ENCODE data around the gene RAVER2.

Gene RAVER2

DNA sequence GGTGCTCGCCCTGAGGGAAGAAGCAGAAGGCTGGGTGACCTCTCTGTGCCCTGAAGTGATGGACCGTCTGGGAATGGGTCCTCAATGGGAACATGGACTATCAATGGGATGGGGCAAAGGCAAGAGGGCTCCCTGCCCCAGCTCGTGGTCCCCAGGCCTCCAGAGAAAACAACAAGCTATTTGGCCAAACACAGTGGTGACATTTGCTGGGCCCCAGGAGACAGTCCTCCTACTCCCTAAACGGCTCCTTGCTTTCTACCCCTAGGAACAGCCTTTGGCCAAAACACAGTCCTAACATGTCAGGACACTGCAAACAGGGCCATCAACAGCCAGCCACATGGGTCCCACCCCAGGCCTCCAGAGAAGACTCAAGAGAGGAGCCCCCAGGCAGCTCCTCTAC lies 102.8 kb downstream of the RAVER2 start:
- no peak for DNase-seq

DNA sequence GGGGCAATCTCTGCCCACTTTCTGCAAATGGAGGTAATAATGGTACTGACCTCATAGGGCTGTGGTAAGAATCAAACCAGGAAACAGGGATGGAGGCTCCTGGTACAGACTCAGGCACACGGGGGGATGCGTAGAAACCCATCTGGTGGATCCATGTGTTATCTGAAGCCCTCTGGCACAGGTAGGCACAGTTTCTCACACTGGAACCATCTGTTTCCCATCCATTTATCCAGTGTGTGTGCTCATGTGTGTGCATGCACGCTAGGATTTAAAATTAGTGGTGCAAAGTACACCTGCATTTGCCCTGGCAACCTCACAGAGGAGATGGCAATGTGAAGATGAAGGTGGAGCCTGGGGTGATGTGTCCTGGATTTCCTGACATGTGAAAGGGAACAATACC lies 103.3 kb downstream of the RAVER2 start:
- no peak for DNase-seq

DNA sequence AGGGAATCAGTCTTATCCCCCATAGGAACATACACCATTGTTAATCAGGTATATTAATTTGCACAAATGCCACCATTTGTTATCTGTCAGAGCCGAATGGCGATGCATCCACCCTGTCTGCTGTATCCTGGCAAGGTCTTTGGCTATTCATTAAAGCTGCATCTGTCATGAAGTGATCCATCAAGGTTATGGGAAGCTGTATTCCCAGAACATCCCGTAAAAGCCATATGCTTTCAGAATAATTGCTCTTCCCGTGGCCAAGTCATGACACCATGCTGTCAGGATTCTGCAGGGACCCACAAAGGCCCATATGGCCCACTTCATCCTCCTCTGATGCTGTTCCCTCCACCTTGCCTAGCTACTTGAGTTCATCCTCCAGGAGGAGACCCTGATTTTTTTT lies 103.9 kb downstream of the RAVER2 start:
- no peak for DNase-seq

DNA sequence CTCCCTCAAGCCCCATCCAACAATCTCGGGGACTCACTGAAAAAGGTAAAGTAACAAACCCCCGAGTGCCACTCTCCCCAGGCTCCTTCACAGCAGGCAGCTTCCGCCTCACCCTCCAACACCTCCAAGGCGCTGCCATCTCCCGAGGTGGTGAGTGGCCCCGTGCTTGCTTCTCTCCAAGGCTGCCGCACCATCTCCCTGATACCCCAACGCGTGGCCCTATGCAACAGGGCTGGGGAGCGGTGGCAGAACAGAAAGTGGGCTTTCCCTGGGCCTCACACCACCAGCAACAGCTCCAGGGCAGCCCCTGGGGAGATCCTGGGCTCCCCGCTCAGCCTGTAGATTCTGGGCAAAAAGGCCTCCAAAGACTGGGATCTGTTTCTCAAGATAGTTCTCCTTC lies 105.1 kb downstream of the RAVER2 start:
- DNase-seq, result no peak

DNA sequence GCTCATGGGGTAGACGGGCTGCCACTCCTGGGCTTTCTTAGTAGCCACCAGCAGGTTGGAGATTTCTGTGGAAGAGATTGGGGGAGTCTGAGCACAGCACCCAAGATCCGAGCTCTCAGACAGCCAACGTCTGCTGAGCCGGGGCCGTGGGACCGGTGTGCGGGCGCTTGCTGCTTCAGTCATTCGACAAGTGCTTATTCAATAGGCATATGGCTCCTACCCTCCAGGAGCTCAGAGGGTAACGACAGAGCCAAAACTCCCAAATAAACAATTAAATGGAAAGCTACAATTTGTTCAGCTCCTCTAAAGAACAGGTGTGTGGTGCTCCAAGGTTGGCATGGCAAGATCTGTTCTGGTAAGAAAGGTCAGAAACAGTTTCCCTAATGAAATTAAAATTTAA lies 106.0 kb downstream of the RAVER2 start:
- no peak for DNase-seq

DNA sequence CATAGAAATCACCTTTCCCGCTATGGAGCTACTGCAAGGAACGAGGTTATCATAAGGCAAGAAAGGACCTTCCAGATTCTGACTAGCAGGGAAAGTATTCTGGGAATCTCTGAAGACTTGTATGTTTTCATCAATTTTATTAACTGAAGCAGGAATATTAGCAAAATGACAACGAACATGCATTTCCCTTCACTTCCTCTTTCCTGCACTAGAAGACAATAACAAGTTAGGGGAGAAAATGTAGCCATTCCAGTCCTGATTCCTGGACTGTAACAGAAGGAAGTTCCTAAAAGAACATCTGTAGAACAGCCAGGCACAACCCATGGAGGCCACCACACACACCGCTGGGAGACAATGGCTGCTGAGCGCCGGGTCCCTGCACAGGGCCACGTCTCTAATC lies 106.8 kb downstream of the RAVER2 start:
- DNase-seq, result no peak

DNA sequence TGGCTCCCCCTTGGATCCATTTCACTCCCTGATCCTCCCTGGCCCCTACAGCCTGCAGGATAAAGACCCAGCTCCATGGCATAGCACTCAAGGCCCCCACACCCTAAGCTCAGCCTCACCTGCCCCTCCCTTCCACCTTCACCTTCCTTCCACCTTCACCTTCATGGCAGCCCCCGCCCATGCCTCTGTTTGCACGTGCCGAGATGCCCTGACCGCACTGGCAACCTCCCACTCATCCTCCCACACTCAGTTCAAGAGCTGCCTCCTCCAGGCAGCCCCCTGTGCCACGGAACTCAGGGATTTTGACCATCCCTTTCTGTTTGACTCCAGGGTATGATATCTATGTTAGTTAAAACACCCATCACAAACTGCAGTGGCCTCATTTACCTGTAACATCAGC lies 109.8 kb downstream of the RAVER2 start:
- no peak for DNase-seq

DNA sequence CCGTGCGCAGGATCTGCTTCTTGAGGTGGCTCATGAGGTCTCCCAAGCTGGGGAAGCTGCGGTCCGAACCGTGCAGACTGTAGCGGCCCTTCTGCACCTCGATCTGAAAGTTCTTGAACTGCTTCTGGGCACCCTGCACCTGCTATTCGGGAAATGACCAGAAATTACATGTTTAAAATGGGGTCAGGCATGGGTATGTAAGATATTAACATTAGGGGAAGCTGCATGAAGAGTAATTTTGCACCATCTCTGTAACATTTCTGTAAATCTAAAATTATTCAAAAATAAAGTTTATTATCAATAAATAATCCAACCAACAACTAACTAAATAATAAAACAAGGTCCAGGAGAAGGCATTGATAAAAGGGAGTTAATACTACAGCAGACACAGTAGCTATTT lies 110.7 kb downstream of the RAVER2 start:
- no peak for DNase-seq

DNA sequence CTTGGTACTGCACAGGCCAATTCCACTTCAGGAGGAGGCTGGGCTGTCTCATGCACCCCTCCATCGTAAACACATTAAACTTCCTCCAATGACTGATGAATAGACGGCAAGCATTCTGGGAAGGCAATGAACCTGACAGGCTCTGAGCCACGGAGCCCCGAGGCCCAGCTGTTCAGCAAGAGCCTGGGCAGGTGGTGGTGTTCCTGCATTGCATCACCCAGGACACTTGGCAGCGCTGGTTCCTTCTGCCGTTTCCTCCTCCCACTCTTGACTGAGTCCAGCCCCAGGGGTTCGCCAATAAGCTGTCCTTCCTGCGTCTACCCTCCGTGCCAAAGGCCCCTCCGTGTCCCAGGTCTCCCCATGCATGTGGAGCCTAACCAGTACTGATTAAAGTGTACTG lies 111.7 kb downstream of the RAVER2 start:
- peak; percentile 31 for DNase-seq

DNA sequence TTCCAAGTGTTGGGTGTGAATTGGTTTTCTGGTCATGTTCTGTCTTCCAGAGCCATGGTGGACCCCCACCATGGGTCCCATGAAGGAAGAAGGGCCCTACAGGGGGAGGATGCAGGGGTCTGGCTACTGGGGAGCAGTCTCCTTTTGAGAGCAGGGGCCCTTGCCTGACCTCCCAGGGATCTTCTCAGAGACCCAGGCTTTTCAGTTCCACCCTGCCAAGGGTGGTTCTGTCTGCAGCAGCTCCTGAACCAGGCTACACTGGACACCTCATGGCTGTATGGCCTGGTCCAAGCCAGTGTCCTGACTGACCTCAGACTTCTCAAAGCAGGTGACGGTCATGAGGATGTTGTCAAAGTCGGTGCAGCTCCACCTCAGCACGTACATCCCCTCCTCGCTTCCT lies 112.5 kb downstream of the RAVER2 start:
- no peak for DNase-seq

DNA sequence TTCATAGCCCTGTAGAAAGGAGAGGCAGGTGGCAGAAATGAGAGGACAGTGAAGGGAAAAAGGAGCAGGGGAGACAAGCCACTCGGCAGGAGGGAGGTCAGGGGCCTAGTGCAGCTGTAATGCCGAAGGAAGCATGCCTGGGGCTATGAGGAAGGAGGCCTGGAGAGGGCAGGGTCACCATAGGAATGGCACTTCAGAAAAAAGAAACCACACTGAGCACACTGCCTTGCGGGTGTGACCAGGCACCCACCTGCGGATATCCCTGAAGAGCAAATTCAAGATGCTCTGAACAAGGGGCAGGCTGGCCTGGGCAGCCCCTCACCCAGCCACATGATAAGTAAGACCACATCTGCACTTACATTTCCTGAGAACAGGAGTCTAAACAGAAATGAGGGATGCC lies 116.7 kb downstream of the RAVER2 start:
- no peak for DNase-seq

DNA sequence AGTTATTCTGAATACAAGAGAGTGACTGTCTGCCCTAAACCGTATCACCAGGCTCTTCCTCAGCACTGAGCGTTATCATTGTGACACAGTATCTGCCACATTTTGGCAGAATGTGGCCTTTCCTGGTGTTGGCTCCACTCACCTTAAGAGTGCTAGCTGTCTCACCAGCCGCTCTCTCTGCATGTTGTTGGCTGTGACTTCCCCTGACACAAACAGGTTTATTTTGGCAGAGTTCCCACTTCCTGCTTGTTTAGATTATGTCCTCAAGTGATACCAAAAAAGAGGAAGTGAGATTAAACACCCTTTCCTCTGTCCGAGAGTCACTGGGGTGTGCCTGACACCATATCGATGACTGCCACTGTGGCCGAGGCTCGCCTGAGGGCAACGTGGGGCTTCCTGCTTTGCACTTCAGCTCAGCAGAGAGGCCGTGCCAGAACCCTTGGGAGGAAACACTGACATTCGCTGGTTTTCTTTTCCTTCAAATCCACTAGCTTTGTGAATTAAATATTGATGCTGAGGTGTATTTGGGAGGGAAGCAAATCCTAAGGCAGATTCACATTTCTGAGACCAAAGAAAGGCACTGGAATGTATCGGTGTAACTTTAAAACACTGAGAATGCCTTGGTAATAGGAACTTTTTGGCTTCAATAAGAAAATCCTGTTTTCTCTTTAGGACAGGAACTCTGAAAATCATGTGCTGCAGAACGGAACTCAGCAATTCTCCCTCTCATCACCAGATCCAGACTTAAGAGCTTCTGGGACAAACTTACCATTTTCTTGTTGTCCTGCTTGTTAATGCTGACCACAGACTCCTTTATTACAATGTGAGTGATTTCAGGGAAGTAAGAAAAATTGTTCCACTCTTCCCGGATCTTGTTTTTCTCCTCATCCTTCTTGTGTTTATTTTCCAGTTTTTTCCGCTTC lies 119.4 kb downstream of the RAVER2 start:
- DNase-seq, result peak; percentile 55

DNA sequence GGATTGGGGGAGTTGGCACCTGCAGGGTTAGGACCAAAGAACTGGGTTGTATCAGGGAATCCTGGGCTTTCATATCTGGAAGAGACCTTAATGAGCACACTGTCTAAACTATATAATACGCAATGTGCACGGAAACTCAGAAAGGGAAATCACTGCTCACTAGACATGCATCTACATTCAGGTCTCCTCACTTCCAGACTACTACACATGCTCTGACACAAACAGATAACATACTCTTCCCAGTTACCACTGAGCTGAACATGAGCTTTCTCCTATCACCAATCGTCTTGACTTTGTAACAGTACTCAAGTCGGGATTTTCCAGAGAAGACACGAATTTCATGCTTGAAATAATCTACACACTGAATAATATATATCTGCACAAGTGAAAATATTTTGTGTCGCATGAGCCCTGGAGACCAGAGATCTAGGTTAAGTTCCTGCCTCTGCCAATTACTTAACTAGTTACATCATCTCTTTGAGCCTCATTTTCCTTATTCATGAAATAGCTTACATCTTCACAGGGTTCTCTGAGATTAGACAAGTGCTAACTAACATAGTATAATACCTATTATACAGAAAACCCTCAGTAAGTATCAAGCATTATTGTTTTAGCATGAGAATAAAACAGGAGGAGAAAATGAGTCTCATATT lies 120.4 kb downstream of the RAVER2 start:
- DNase-seq, result no peak

DNA sequence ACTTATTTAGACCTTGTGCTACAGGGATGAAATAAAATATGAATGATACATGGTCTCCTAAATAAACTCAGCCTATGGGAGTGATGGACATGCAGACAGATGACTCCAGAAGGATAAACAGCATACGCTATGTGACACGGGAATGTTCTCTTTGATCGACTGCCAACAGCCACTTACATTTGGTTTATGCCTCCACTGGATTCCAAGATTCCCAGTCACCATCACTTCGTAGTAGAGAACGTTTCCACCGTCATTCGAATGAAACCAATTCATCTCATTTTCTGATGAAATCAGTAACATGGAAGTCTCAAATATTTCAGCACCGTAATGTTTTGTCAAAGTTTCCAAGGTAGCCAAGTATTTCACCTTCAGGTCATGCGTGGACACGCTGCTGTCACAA lies 121.8 kb downstream of the RAVER2 start:
- no peak for DNase-seq

DNA sequence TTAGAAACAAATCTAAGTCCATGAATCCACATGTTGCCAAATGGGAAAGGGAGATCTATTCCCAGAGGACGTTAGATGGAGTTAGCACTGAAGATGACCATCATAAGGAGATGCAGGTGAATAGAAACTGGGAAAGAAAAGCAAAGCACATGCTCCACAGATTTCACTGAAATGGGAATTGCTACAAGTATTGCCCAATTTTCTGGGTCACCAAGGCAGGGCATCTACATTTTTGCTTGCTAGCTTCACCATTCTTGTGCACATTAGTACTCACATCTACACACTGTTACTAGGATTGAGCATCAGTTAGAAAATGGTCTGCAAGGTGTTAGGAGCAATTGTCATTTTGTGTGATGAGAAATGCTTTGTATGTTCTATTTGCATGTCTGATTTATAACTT lies 122.4 kb downstream of the RAVER2 start:
- no peak for DNase-seq

DNA sequence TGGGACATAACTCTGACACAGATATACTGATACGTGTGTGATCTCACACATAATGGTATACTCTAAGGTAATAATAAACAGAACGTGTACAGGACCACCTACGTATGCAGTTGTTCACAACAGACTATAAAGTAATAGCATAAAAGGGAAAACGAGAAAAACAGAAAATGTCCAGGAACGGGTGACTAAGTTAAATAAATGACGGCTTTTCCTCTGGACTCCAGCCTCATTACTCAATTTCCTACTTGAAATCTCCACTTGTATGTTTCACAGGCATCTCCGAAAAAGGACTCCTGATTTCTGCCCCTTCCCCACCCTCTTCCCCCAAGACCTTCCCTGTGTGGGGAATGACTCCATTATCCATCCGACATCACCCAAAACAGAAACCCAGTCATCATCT lies 126.4 kb downstream of the RAVER2 start:
- no peak for DNase-seq

DNA sequence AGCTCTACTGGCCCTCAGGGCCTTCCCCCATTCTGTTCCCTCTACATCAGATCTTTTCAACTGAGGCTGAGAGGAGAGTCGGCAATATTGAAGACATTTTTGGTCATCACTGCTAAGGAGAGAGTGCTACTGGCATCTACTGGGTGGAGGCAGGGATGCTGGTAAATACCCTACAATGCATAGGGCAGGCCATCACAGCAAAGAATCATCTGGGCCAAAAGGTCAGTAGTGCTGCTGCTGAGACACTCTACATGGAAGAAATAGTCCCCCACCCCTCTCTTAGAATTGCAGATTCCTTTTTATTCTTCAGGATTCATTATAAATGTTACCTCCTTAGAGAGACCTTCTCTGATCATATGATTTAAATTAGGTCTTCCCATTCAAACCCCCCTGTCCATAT lies 127.2 kb downstream of the RAVER2 start:
- no peak for DNase-seq

DNA sequence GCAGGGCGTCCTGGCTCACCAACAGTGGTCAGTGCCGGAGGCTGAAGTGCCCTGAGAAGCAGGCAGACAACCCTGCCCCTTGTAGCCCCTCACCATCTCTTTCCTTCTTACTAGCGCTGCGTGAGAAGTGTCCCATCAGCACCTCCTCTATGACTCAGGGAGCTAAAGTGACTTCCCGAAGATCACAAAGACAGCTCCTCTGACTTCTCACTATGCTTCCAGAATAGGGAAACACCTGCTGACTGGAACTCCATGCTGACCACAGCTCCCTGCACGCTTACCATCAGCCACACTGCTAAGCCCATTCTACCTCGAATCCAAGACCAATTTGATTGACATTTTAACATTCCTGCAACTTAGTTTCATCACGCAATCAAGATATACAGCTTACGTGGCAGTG lies 128.7 kb downstream of the RAVER2 start:
- DNase-seq, result no peak

DNA sequence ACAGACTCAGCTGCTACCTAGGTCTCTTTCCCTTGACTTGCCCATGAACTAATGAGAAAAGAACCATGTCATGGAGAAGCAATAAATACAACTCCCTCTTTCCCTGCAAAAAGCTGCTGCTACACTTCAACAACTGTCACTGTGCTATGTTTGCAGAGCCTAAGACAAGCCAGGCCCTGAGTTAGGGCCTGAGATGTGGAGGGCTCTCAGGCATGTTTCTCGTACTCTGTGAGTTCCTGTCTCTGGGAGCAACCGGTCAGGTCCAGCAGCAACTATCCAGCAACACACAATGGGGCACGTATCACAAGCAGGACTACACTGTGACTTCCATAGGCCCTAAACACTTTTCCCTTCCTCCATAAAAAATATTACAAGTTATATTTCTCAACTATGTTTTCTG lies 129.8 kb downstream of the RAVER2 start:
- no peak for DNase-seq

DNA sequence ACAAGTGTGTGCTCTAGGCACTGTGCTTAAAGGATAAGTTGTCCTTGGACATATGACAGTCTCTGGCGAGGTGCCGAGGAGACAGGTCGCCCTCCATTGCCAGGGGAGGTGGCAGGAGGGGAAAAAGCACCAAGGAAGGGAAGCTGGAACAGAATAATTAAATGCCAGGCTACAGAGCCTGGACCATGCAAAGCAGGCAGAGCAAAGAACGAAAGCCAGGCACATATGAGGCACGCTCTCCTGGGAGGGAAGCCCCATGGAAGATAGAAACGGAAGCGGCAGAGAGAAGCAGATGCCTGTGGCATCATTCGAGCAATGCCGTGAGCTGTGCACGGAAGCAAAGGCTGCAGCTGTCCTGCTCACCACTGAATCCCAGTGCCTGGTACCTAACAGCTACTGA lies 130.2 kb downstream of the RAVER2 start:
- DNase-seq, result no peak

DNA sequence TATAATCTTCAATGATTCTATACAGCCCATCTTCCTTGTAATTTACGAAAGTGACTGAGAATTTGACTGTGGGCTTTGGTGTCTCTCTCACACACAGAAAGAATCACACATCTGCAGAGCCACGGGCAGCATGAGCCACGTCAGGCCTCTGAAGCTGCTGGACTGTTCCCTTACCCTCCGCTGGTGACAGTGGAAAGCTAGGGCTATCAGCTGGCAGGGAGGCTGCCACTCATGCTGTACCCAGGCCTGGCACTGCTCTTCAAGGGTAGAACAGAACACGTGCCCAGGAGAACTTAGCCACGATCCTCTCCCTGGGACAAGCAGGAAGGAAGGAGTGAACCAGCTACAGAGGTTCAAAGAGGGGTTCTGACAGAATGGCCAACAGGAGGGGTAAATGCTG lies 130.7 kb downstream of the RAVER2 start:
- DNase-seq, result no peak

DNA sequence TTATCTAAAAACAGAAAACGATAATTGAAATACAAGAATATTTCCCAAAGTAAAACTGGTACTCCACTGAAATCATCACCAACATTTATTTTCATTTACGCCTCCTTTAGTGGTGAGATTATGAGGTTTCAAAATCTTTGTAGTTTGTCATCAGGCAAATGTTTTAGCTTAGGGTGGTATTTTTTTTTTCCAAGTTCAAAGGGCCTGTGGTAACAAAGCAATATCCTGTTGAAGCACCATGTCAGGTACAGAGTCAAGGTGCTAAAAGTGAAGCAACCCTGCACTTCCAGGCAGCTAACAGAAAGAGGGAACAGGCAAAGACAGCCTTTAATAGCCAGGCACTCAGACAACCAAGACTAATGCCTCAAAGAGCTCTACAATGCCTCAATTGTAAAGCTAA lies 132.3 kb downstream of the RAVER2 start:
- no peak for DNase-seq

DNA sequence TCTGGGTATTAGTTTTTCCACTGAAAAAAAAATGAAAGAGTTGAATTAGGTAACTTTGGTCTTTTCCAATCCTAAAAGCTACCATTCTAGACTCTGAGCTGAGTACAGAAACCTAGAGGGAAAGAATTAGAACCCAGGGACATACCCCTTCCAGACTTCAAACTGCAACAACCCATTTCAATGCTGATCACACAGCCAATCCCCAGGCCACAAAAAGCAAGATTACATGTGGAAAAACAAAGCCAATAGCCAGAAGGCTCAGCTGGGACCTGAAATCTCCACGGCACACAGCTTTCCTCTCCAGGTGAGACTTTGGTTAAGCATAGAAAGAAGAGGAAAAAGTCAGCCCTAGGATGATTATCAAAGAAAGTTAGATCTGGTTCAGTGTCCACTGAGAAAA lies 132.7 kb downstream of the RAVER2 start:
- no peak for DNase-seq

DNA sequence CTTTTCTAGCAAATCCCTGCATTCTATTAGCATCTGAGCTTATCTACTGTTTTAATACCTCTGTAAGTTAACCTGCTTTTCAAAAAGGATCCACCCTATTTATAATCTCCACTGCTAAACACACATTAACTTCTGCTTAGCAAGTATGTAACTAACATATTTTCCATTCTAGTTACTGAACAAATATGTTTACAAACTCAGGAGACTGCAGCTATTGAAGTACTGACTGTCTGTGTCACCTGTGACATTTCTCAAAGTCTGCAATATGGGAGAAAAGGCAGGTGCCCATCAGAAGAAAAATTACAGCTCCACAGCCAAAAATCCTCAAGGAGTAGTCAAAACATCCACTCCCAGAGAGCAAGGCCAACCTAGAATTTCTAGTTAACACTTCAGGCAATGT lies 133.2 kb downstream of the RAVER2 start:
- DNase-seq, result no peak
